ENCODE measurements around the gene CNGA1.

GRCh38 chr4:47914220-47914925, 102.1 kb downstream of the CNGA1 start, which contains the start of gene NFXL1:
- TF ChIP-seq, protein P1, sequence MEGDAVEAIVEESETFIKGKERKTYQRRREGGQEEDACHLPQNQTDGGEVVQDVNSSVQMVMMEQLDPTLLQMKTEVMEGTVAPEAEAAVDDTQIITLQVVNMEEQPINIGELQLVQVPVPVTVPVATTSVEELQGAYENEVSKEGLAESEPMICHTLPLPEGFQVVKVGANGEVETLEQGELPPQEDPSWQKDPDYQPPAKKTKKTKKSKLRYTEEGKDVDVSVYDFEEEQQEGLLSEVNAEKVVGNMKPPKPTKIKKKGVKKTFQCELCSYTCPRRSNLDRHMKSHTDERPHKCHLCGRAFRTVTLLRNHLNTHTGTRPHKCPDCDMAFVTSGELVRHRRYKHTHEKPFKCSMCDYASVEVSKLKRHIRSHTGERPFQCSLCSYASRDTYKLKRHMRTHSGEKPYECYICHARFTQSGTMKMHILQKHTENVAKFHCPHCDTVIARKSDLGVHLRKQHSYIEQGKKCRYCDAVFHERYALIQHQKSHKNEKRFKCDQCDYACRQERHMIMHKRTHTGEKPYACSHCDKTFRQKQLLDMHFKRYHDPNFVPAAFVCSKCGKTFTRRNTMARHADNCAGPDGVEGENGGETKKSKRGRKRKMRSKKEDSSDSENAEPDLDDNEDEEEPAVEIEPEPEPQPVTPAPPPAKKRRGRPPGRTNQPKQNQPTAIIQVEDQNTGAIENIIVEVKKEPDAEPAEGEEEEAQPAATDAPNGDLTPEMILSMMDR (IDR thresholded peaks at IDR 0.05) = 0 out of 2 replicates have a peak, but pooled peaks have one; percentile 3
- no peak for TF ChIP-seq ZFX (IDR thresholded peaks at IDR 0.05; ENCODE audit: borderline replicate concordance)
